K562 (cell line): ENCODE results near the gene PAQR7. TPM values are rescaled to one million over a fixed set of nuclear protein-coding genes. Genes with fewer than 3 reads are reported as not detected.

Source experiments
- AFF1 ChIP-seq, 2 experiments: fragments of 450-650 bp; IDR thresholded peaks; 2 replicates each; pipeline ENCODE4 v1.6.1; 2018; ENCODE audit warnings: mild to moderate bottlenecking in 2 of 2, low read depth in 1 of 2; ENCODE audit not compliant: partially characterized antibody in 2 of 2
- ARID4B ChIP-seq: sonication (generic); formaldehyde crosslinking; IDR thresholded peaks from 2 replicates; pipeline ENCODE4 v1.8.0; 2022; ENCODE audit warnings: mild to moderate bottlenecking, missing genetic modification reagents
- BRCA1 ChIP-seq, 2 experiments: fragments of 450-650 bp in 1 of 2; sonication (generic) in 1 of 2; formaldehyde crosslinking in 1 of 2; IDR thresholded peaks; 2 replicates each; pipeline versions ENCODE4 v1.5.0 to v1.6.1; 2017 to 2020; ENCODE audit warnings: mild to moderate bottlenecking in 1 of 2, missing genetic modification reagents in 1 of 2
- E2F4 ChIP-seq: sonication (generic); formaldehyde crosslinking; IDR thresholded peaks from 2 replicates; pipeline ENCODE4 v1.8.0; 2022; ENCODE audit warnings: mild to moderate bottlenecking, low read depth, missing genetic modification reagents
- ELF1 ChIP-seq: fragments of 200-800 bp; sonication (Bioruptor generic); IDR thresholded peaks from 2 replicates; pipeline ENCODE4 v1.6.1; 2016; ENCODE audit warnings: missing genetic modification characterization, missing compliant biosample characterization
- FOXK1 ChIP-seq: sonication (generic); formaldehyde crosslinking; IDR thresholded peaks from 2 replicates; pipeline ENCODE4 v1.8.0; 2022; ENCODE audit warnings: missing genetic modification reagents, mild to moderate bottlenecking, borderline replicate concordance
- HLTF ChIP-seq: fragments of 450-650 bp; IDR thresholded peaks from 2 replicates; pipeline ENCODE4 v1.6.1; 2016
- HNRNPH1 ChIP-seq: fragments of 200-400 bp; formaldehyde crosslinking; optimal IDR thresholded peaks from 2 replicates; pipeline ENCODE3; 2017; ENCODE audit warnings: low read depth, mild to moderate bottlenecking, low read length, moderate library complexity
- MED1 ChIP-seq: sonication (generic); formaldehyde crosslinking; IDR thresholded peaks from 2 replicates; pipeline ENCODE4 v1.8.1; 2023; ENCODE audit warnings: missing genetic modification reagents, borderline replicate concordance
- PHF20 ChIP-seq: fragments of 450-650 bp; IDR thresholded peaks from 2 replicates; pipeline ENCODE4 v1.6.1; 2018; ENCODE audit not compliant: partially characterized antibody
- RAD51 ChIP-seq: fragments of 450-650 bp; IDR thresholded peaks from 2 replicates; pipeline ENCODE4 v1.7.1; 2016; ENCODE audit warnings: low read depth, mild to moderate bottlenecking, borderline replicate concordance
- SMAD1 ChIP-seq: fragments of 150-350 bp; IDR thresholded peaks from 2 replicates; pipeline ENCODE4 v1.6.1; 2014; ENCODE audit warnings: low read length, low read depth; ENCODE audit not compliant: partially characterized antibody
- SNRNP70 ChIP-seq: fragments of 200-400 bp; formaldehyde crosslinking; optimal IDR thresholded peaks from 2 replicates; pipeline ENCODE3; 2017; ENCODE audit warnings: low read depth, low read length
- TRIM28 ChIP-seq: fragments of 450-650 bp; IDR thresholded peaks from 2 replicates; pipeline ENCODE4 v1.6.1; 2017
- ZBTB12 ChIP-seq: fragments of 250-450 bp; sonication (Bioruptor Pico); IDR thresholded peaks from 2 replicates; pipeline ENCODE4 v1.4.0; 2020
- ZNF174 ChIP-seq: fragments of 250-450 bp; sonication (Bioruptor Pico); IDR thresholded peaks from 2 replicates; pipeline ENCODE4 v1.4.0; 2020; ENCODE audit warnings: mild to moderate bottlenecking
- ZSCAN32 ChIP-seq: fragments of 450-650 bp; formaldehyde crosslinking; IDR thresholded peaks from 2 replicates; pipeline ENCODE4 v1.4.0; 2020; ENCODE audit warnings: mild to moderate bottlenecking, moderate library complexity
- polyA plus RNA-seq, 8 experiments: library from polyadenylated mRNA; depleted of rRNA in 4 of 8; stranded (reverse) in 5 of 8; unstranded in 3 of 8; fragments of >200 nt; fragmentation: Nextera tagmentation in 2 of 8; fragmentation: Illumina TruSeq in 1 of 8; extraction: Ambion mirVana in 2 of 8; extraction: Trizol in 1 of 8; gene quantifications; 2 replicates each; pipeline versions ENCODE4 v1.2.1 to v1.2.3, GENCODE V29; 2011 to 2014; ENCODE audit warnings: inconsistent platforms in 1 of 8, missing spikeins in 1 of 8
- total RNA-seq, 7 experiments: library from RNA; depleted of rRNA in 6 of 7; stranded (reverse); fragments of >200 nt in 6 of 7; fragmentation: Illumina TruSeq in 2 of 7; extraction: Trizol in 2 of 7; gene quantifications; 2 replicates each; pipeline versions ENCODE4 v1.2.1 to v1.2.3, GENCODE V29; 2011 to 2021; ENCODE audit warnings: low replicate concordance in 1 of 7

PAQR7 gene
- total and polyA plus RNA-seq, 9 of the 15 experiments (the other 6 are each of a cell fraction or from before 2014, with no cell fraction given): 1.1 to 5.2 (median 2.6) TPM

GRCh38 chr1:25820247-25821111 is 55.0 kb downstream of the PAQR7 start (continued):
- TF ChIP-seq SMAD1 (no peak), SNRNP70 (peak; percentile 20), RAD51 (no peak), MED1 (CRISPR knock-in tag) (no peak), E2F4 (CRISPR knock-in tag) (no peak; the same call in 1 of the 2 replicates), AFF1 (IDR thresholded peaks at IDR 0.05; ENCODE audit: low read depth in 1 of 2, partially characterized antibody in 2 of 2) (peak in 1 of 2 experiments; percentile 23), BRCA1 (IDR thresholded peaks at IDR 0.05) (no peak), BRCA1 (CRISPR knock-in tag; IDR thresholded peaks at IDR 0.05) (no peak), ARID4B (CRISPR knock-in tag) (peak; percentile 82), ZSCAN32 (no peak), PHF20 (peak; percentile 13), ZBTB12 (CRISPR knock-in tag) (no peak), ZNF174 (CRISPR knock-in tag) (no peak), TRIM28 (no peak), HNRNPH1 (no peak), ELF1 (tag) (no peak), FOXK1 (CRISPR knock-in tag) (0 out of 2 replicates have a peak, but pooled peaks have one; percentile 15), HLTF (no peak)
